Left lobe of liver (tissue), 2 donors: ENCODE results near the gene SHISA9. TPM values are rescaled to one million over a fixed set of nuclear protein-coding genes. Genes with fewer than 3 reads are reported as not detected.
A peak's percentile ranks its signal among the peaks of the same experiment; 100 is the strongest.

Source experiments
- ATAC-seq: fragments of 200-7000 bp; cut with Tn5 transposase; one replicate; pipeline ENCODE4 v1.9.1; 2020; ENCODE audit warnings: mild to moderate bottlenecking, moderate library complexity
- DNase-seq: peaks from one replicate; pipeline ENCODE4 v3.0.0-alpha.2; 2020; ENCODE audit warnings: low spot score
- total RNA-seq: library from RNA; stranded (reverse); gene quantifications from one replicate; pipeline ENCODE4 v1.2.1, GENCODE V29; 2021
- donor health status: DM: no; HTN: no; CAD: no; lungs with moderate emphysema.
- donor health status: DM: no; HTN: yes; CAD: no.

SHISA9 gene
- total RNA-seq, 1 donor from 2014 or later, result 0.05 TPM

GRCh38 chr16:13108126-13108525, 206.7 kb downstream of the SHISA9 start:
- no peak for ATAC-seq
- DNase-seq, result no peak

- ATAC-seq (no peak), DNase-seq (no peak)
Measured at GRCh38 chr16:13109171-13109570, 207.8 kb downstream of the SHISA9 start.

- ATAC-seq, result peak; percentile 41
- no peak for DNase-seq
Measured at GRCh38 chr16:13110124-13110796, 208.9 kb downstream of the SHISA9 start.

GRCh38 chr16:13111747-13112146, 210.3 kb downstream of the SHISA9 start:
- ATAC-seq, result no peak

GRCh38 chr16:13113741-13114140, 212.3 kb downstream of the SHISA9 start:
- ATAC-seq, result no peak
- DNase-seq, result no peak

More at GRCh38 chr16:13111747-13112146, 210.3 kb downstream of the SHISA9 start:
- DNase-seq, result no peak

GRCh38 chr16:13118091-13118490, 216.7 kb downstream of the SHISA9 start:
- DNase-seq, result no peak
- ATAC-seq, result no peak

- DNase-seq (no peak), ATAC-seq (no peak)
Measured at GRCh38 chr16:13120091-13120490, 218.7 kb downstream of the SHISA9 start.

- ATAC-seq (no peak), DNase-seq (no peak)
Measured at GRCh38 chr16:13120557-13120956, 219.2 kb downstream of the SHISA9 start.

- no peak for ATAC-seq
- DNase-seq, result no peak
Measured at GRCh38 chr16:13123991-13124390, 222.6 kb downstream of the SHISA9 start.

GRCh38 chr16:13127144-13127543, 225.7 kb downstream of the SHISA9 start:
- no peak for ATAC-seq

GRCh38 chr16:13130586-13130985, 229.2 kb downstream of the SHISA9 start:
- ATAC-seq, result no peak
- no peak for DNase-seq

More at GRCh38 chr16:13127144-13127543, 225.7 kb downstream of the SHISA9 start:
- DNase-seq, result no peak

GRCh38 chr16:13134836-13135235, 233.4 kb downstream of the SHISA9 start:
- DNase-seq (no peak), ATAC-seq (no peak)

GRCh38 chr16:13136901-13137300, 235.5 kb downstream of the SHISA9 start:
- ATAC-seq, result no peak
- DNase-seq, result no peak

- no peak for ATAC-seq
Measured at GRCh38 chr16:13138528-13138927, 237.1 kb downstream of the SHISA9 start.

GRCh38 chr16:13139661-13140241, 238.4 kb downstream of the SHISA9 start:
- DNase-seq (no peak), ATAC-seq (no peak)

More at GRCh38 chr16:13138528-13138927, 237.1 kb downstream of the SHISA9 start:
- DNase-seq, result no peak

- ATAC-seq, result no peak
- no peak for DNase-seq
Measured at GRCh38 chr16:13143551-13143950, 242.2 kb downstream of the SHISA9 start.

GRCh38 chr16:13146829-13147228, 245.4 kb downstream of the SHISA9 start:
- ATAC-seq, result no peak

GRCh38 chr16:13148294-13148693, 246.9 kb downstream of the SHISA9 start:
- no peak for ATAC-seq

More at GRCh38 chr16:13146829-13147228, 245.4 kb downstream of the SHISA9 start:
- DNase-seq, result no peak

GRCh38 chr16:13148836-13149235, 247.4 kb downstream of the SHISA9 start:
- no peak for ATAC-seq
- no peak for DNase-seq

More at GRCh38 chr16:13148294-13148693, 246.9 kb downstream of the SHISA9 start:
- DNase-seq, result no peak

- DNase-seq (no peak), ATAC-seq (no peak)
Measured at GRCh38 chr16:13150181-13150885, 248.9 kb downstream of the SHISA9 start.

GRCh38 chr16:13153696-13154095, 252.3 kb downstream of the SHISA9 start:
- no peak for ATAC-seq
- no peak for DNase-seq

- DNase-seq, result no peak
- ATAC-seq, result no peak
Measured at GRCh38 chr16:13154799-13155198, 253.4 kb downstream of the SHISA9 start.
